ENCODE results near the gene PARS2. TPM values are rescaled to one million over a fixed set of nuclear protein-coding genes. Genes with fewer than 3 reads are reported as not detected.

PARS2 gene
- total RNA-seq (1 to 10 TPM in 4 of 5 experiments, under 1 TPM in 1; 0.66 to 7.6 (median 4.7) TPM), polyA plus RNA-seq (1 to 10 TPM; 2.1 to 5.3 TPM), total RNA-seq (1.2 reads per million)

DNA sequence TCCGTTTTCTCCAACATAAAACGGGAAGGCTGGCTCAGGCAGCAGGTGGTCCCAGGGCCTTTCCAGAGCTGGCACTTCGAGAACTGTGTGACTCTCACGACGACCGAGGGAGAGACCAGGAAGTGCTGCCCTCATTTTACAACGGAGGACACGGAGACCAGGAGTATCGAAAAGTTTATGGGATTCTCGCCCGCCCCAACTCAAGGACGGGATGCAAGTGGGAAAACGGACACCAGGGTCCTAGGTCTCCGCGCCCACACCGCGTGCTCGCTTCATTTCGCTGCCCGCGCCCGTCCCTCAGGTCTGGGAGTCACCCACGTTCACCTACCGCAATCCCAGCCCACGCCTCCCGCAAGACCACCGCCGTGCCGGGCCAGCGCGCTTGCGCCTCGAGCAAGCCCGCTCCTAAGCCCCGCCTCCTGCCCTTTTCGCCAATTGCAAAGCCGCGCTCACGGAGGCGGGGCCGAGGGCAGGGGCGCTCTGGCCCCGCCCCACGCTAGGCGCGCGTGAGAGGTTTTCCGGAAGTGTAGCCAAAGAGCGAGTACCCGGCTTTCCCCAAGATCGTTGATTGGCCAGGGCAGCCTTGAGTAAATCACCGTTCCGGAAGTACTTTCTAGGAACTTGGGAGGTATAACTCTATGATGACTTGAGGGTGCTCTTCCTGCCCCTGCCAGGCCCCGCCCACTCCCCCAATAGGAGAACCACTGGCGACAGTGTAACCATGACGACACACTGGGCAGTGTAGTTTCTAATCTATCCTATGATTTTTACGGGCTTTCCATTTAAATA lies at the start of gene PARS2:
TSS of gene PARS2 (minus strand) at position 391 of the 789 bp plus-strand sequence. CDS start 5,362 bp downstream, outside the sequence.
- Histone ChIP-seq H3K27ac (ENCODE audit: low read depth, low read length) (peak within 1 kb of the TSS; percentile 83), H3K36me3 (ENCODE audit: control insufficient read depth in 2 of 3, insufficient read depth in 3 of 3, low read length in 3 of 3) (no peaks in the 10 kb centered on the region), H3K27me3 (ENCODE audit: control insufficient read depth in 2 of 2, insufficient read depth in 2 of 2, low read length in 2 of 2) (no peaks in the 10 kb centered on the region), H3K9me3 (ENCODE audit: control insufficient read depth in 2 of 3, low read length in 3 of 3) (no peaks in the 10 kb centered on the region), H3K4me1 (ENCODE audit: control insufficient read depth in 2 of 2, insufficient read depth in 2 of 2, low read length in 2 of 2) (peaks cover 0 to 9% of the 10 kb centered on the region in 2 donors), H3K4me3 (ENCODE audit: low read length) (peak within 1 kb of the TSS; percentile 95)
- Mint-ChIP-seq H3K27me3 (no peaks in the 10 kb centered on the region), H3K36me3 (peaks cover 0 to 5% (median 1%) of the 10 kb centered on the region in 5 donors), H3K4me1 (peaks cover 14 to 26% (median 24%) of the 10 kb centered on the region in 7 donors), H3K27ac (peak within 1 kb of the TSS; percentile 81 to 97 (median 93)), H3K9me3 (peaks cover 0 to 2% (median 0%) of the 10 kb centered on the region in 11 donors), H3K4me3 (peak within 1 kb of the TSS; percentile 94 to 97 (median 96))
- ChIA-PET CTCF (interaction anchor here (1.9 kb wide), 1 partner anchor 37 kb away, joined by 10 read pairs; the partner anchor contains the start of gene TTC22), POLR2A (interaction anchor here (0.8 to 1.9 kb wide), 5 partner anchors 35 to 711 kb away, joined by 3 to 8 read pairs (median 3); partner anchors contain the start of genes TCEANC2, TMEM59, TTC22 and TTC4)
- ATAC-seq (peak; percentile 96), DNase-seq (peak; percentile 89 to 98 (median 97))
- intact Hi-C loops (cut with micrococcal nuclease): loop anchor here (1.0 to 5.0 kb wide), 16 partner anchors 37 to 1842 kb away; partner anchors contain the start of genes DHCR24 (in 2 of the 2), TCEANC2 (in 2 of the 2), TMEM59 (in 2 of the 2) and TTC22 (in 2 of the 2)

DNA sequence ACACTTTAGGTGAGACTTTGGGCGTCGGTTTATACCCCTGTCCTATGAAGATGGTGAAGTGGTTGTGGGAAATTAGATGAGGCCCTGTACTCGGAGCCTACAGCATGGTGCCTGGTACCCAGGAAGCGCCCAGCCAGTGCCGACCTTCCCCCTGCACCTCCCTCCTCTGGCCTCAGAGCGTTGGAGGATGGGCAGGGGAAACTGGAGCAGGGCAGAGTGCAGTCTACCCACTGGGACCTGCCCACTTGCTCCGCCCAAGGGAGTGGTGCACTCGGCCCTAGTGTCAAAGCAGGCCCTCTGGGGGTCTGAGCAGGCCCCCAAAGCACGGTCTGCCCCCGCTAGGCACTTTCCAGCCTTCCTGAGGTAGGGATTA lies 49.8 kb upstream of the PARS2 start:
- Mint-ChIP-seq H3K9me3 (peaks cover 0 to 2% (median 0%) of the 10 kb centered on the region in 11 donors), H3K36me3 (no peaks in the 10 kb centered on the region), H3K27me3 (no peaks in the 10 kb centered on the region), H3K4me3 (no peak overlapping the region), H3K4me1 (peaks cover 11 to 19% (median 13%) of the 10 kb centered on the region in 7 donors), H3K27ac (peak overlapping the region in 1 of 9 donors; percentile 55)
- ChIA-PET POLR2A (no interaction called here), CTCF (interaction anchor here (1.7 kb wide), 1 partner anchor 147 kb away, joined by 5 read pairs; no protein-coding TSS in a partner anchor)
- Histone ChIP-seq H3K27me3 (ENCODE audit: control insufficient read depth in 2 of 2, insufficient read depth in 2 of 2, low read length in 2 of 2) (no peaks in the 10 kb centered on the region), H3K36me3 (ENCODE audit: control insufficient read depth in 2 of 3, insufficient read depth in 3 of 3, low read length in 3 of 3) (no peaks in the 10 kb centered on the region), H3K27ac (ENCODE audit: low read depth, low read length) (no peak overlapping the region), H3K4me3 (ENCODE audit: low read length) (no peak overlapping the region), H3K4me1 (ENCODE audit: control insufficient read depth in 2 of 2, insufficient read depth in 2 of 2, low read length in 2 of 2) (no peaks in the 10 kb centered on the region), H3K9me3 (ENCODE audit: control insufficient read depth in 2 of 3, low read length in 3 of 3) (no peaks in the 10 kb centered on the region)
- intact Hi-C loops (cut with micrococcal nuclease): no loop called here
- ATAC-seq (no peak), DNase-seq (no peak)

DNA sequence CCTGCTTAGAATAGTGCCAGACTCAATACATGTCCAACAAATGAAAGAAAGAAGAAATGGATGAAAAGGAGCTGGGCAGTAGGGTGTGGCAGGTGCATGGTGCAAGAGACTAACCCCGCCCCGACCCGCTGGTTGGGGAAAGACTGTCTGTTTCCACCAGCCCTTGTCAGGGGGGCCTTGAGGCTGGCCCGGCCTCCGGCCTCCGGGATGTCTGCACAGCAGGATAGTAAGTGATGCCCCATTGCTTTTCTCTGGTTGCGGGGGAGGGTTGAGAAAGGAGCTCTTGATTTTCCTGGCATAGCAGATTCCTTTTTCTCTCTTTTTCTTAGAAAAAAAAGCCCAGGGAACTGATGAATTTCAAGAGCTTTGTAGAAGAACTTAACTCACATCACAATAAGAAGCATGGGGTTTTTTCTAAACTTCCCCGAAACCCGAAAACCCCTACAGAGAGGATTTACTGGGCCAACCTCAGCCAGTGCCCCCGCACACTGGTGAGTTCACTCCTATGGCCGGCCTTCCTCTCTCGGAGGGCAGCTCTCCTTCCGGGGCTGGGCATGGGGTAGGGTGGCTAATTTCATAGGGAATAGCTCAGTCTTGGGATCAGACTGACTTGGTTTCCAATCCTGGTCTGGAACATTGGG lies 49.3 kb upstream of the PARS2 start:
- no peak for ATAC-seq
- Mint-ChIP-seq H3K27ac (peak overlapping the region in 1 of 9 donors; percentile 55), H3K9me3 (peaks cover 0 to 2% (median 0%) of the 10 kb centered on the region in 11 donors), H3K27me3 (no peaks in the 10 kb centered on the region), H3K4me3 (peak overlapping the region in 1 of 10 donors; percentile 16), H3K36me3 (no peaks in the 10 kb centered on the region), H3K4me1 (peaks cover 7 to 15% (median 10%) of the 10 kb centered on the region in 7 donors)
- Histone ChIP-seq H3K4me3 (ENCODE audit: low read length) (no peak overlapping the region), H3K36me3 (ENCODE audit: control insufficient read depth in 2 of 3, insufficient read depth in 3 of 3, low read length in 3 of 3) (no peaks in the 10 kb centered on the region), H3K4me1 (ENCODE audit: control insufficient read depth in 2 of 2, insufficient read depth in 2 of 2, low read length in 2 of 2) (no peaks in the 10 kb centered on the region), H3K27me3 (ENCODE audit: control insufficient read depth in 2 of 2, insufficient read depth in 2 of 2, low read length in 2 of 2) (no peaks in the 10 kb centered on the region), H3K27ac (ENCODE audit: low read depth, low read length) (no peak overlapping the region), H3K9me3 (ENCODE audit: control insufficient read depth in 2 of 3, low read length in 3 of 3) (no peaks in the 10 kb centered on the region)
- CTCF ChIA-PET: interaction anchor here (0.6 to 1.7 kb wide), 3 partner anchors 144 to 318 kb away, joined by 4 to 5 read pairs (median 5); no protein-coding TSS in a partner anchor
- intact Hi-C loops (cut with micrococcal nuclease): no loop called here
- POLR2A ChIA-PET: no interaction called here
- DNase-seq: no peak

DNA sequence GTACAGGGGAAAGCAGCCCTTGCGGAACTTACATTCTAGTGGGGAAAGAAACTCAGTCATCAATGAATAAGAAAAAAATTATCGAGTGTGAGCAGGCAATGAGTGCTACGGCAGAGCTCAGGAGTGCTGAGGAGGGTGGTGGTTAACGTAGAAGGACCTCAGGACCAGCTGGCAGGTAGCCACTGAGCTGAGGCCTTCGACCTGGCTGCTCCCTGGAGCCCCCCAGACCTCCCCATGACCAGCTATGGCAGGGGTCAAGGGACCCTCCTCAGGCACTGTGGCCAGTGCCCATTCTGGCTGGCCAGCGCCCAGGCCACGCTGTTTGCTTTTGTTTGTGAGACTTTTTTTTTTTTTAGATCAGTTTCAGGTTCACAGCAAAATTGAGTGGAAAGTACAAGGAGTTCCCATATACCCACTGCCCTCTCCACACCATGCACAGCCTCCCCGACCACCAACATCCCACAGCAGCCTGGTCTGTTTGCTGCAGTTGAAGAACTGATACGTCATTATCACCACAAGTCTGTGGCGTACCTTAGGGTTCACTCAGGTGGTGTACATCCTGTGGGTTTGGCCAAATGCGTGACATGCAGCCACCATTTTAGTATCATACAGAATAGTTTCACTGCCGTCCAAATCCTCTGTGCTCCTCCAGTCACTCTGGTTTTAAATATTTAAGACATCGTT lies 48.6 kb upstream of the PARS2 start:
- CTCF ChIA-PET: interaction anchor here (0.6 to 0.9 kb wide), 5 partner anchors 11 to 950 kb away, joined by 3 to 5 read pairs (median 4); no protein-coding TSS in a partner anchor
- Histone ChIP-seq H3K4me1 (ENCODE audit: control insufficient read depth in 2 of 2, insufficient read depth in 2 of 2, low read length in 2 of 2) (peaks cover 0 to 2% of the 10 kb centered on the region in 2 donors), H3K9me3 (ENCODE audit: control insufficient read depth in 2 of 3, low read length in 3 of 3) (no peaks in the 10 kb centered on the region), H3K36me3 (ENCODE audit: control insufficient read depth in 2 of 3, insufficient read depth in 3 of 3, low read length in 3 of 3) (no peaks in the 10 kb centered on the region), H3K4me3 (ENCODE audit: low read length) (no peak overlapping the region), H3K27ac (ENCODE audit: low read depth, low read length) (no peak overlapping the region), H3K27me3 (ENCODE audit: control insufficient read depth in 2 of 2, insufficient read depth in 2 of 2, low read length in 2 of 2) (no peaks in the 10 kb centered on the region)
- Mint-ChIP-seq H3K27ac (no peak overlapping the region), H3K4me3 (peak overlapping the region in 1 of 10 donors; percentile 16), H3K36me3 (no peaks in the 10 kb centered on the region), H3K27me3 (no peaks in the 10 kb centered on the region), H3K9me3 (peaks cover 0 to 2% (median 0%) of the 10 kb centered on the region in 11 donors), H3K4me1 (peaks cover 2 to 17% (median 9%) of the 10 kb centered on the region in 7 donors)
- DNase-seq: no peak
- POLR2A ChIA-PET: no interaction called here
- intact Hi-C loops (cut with micrococcal nuclease): no loop called here
- ATAC-seq: peak; percentile 26

DNA sequence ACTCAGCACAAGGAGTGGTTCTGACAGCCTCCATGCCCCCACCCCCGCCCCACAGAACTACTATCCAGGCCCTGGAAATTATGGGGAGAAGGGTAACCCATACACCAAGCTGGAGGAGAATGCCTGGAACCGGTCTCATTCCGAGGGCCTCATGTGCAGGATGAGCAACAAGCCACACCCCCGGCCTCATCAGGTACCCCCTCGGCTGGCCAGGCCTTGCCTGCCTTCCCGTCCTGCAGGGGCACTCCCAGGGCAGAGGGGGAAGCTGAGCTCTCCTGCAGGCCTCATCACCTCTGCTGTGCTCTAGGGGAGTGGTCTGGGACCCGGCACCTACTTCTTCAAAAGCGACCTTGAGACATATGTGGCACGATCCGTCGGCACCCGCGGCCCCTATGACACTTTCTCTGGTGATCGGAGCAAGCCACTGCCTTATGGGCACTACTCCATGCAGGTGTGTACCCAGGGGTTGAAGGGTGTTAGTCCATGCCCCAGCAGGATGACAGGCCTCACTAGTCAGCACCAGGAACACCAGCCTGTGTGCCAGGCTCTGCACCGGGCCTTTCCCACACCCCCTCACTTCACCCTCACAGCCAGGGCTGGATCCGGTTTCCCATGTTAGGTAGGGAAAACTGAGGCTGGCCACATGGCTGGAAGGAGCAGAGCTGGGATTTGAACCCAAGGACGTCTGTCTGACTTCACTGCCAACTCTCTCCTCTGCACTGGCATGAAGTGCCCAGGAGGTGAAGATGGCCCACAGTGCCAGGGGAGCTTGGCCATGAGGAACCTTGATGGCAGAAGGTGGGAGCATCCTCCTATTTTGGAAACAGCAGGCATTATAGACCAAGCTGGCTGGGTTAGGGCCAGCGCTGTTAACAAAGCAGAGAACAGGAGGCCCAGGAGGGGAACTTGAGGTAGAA lies 47.7 kb upstream of the PARS2 start:
- H3K9me3 Mint-ChIP-seq: peaks cover 0 to 2% (median 0%) of the 10 kb centered on the region in 11 donors
- no peak overlapping the region for H3K27ac ChIP-seq (ENCODE audit: low read depth, low read length)
- H3K36me3 Mint-ChIP-seq: no peaks in the 10 kb centered on the region
- no peak overlapping the region for H3K27ac Mint-ChIP-seq
- peaks cover 0 to 10% of the 10 kb centered on the region in 2 donors for H3K4me1 ChIP-seq (ENCODE audit: control insufficient read depth in 2 of 2, insufficient read depth in 2 of 2, low read length in 2 of 2)
- H3K27me3 Mint-ChIP-seq: no peaks in the 10 kb centered on the region
- intact Hi-C loops (cut with micrococcal nuclease): no loop called here
- H3K4me1 Mint-ChIP-seq: peaks cover 0 to 22% (median 7%) of the 10 kb centered on the region in 7 donors
- CTCF ChIA-PET: interaction anchor here (0.6 to 0.9 kb wide), 6 partner anchors 10 to 950 kb away, joined by 3 to 4 read pairs (median 3); no protein-coding TSS in a partner anchor
- ATAC-seq (no peak), DNase-seq (no peak)
- no peak overlapping the region for H3K4me3 ChIP-seq (ENCODE audit: low read length)
- no peak overlapping the region for H3K4me3 Mint-ChIP-seq
- no peaks in the 10 kb centered on the region for H3K27me3 ChIP-seq (ENCODE audit: control insufficient read depth in 2 of 2, insufficient read depth in 2 of 2, low read length in 2 of 2)
- H3K9me3 ChIP-seq (ENCODE audit: control insufficient read depth in 2 of 3, low read length in 3 of 3): no peaks in the 10 kb centered on the region
- H3K36me3 ChIP-seq (ENCODE audit: control insufficient read depth in 2 of 3, insufficient read depth in 3 of 3, low read length in 3 of 3): no peaks in the 10 kb centered on the region
- POLR2A ChIA-PET: no interaction called here

Measured in naive thymus-derived CD4-positive, alpha-beta T cell (primary cell).